ENCODE results near the gene DPH6.
"Not testable (repeated sequence)": the region's sequence is repeated elsewhere in the genome, so short reads cannot be mapped to it uniquely, and the experiment has no call there.

Gene DPH6

GRCh38 chr15:35545824-35546510, at the start of gene DPH6:
Gene DPH6 (minus strand): TSS chr15:35546165. CDS start chr15:35546141, 24 bp downstream.
- DNase-seq (ENCODE audit: low read depth in 2 of 2) = peak; percentile 71 to 81

DNA sequence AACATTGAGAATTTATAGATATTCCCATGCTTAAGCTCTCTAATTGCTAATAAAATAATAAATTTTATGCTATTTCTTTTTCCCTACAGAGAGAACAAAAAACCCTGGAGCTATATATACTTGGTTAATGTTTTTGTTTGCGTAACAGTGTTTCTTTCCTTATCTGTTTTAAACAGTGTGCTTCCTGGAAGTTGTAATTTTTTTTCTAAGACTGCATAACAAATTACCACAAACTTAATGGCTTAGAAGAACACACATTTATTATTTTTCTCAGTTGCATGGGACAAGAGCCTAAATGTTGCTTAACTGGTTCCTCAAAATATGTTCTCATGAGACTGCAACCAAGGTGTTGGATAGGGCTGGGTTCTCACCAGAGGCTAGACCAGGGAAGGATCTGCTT, 49.7 kb upstream of the DPH6 start:
- no peak for DNase-seq (ENCODE audit: low read depth in 2 of 2)

DNA sequence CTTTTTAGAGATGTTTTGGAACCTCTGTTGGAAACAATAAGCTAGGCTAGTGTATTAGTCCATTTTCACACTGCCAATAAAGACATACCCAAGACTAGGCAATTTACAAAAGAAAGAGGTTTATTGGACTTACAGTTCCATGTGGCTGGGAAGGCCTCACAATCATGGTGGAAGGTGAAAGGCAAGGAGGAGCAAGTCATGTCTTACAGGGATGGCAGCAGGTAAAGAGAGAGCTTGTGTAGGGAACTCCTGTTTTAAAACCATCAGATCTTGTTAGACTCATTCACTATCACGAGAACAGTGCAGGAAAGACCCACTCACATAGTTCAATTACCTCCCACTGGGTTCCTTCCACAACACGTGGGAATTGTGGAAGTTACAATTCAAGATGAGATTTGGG, 46.0 kb upstream of the DPH6 start:
- DNase-seq (ENCODE audit: low read depth in 2 of 2) = not testable (repeated sequence)

DNA sequence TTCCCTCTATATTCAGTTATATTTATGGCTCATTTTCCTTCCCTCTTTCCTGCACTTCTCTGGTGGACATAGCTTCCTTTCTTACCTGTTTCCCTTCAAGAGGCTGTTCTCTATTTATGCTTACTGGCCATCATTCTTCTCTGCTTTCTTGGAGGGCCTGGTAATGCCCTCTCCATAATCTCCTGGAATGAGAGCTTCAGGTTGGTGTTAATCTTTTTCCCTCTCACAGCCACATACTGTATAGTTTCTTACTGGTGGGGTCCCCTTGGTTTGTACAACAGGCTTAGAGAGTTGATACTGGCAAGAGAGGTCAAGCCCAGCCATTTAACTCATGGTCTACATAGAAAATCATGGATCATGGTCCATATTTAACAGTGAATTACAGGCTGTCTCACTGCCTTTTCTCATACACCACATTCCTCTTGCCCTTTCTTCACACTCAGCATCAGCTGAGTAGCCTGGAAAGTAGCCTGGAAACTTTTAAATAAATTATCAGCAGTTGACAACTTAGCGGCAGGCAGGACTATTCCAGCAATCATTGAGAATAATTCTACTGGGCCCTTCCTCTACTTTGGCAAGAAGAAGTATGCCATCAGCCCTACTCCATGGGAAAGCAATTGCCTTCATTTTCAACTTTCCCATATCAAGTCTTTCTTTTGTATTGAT, 38.0 kb upstream of the DPH6 start:
- DNase-seq (ENCODE audit: low read depth in 2 of 2) = no peak

- no peak for DNase-seq (ENCODE audit: low read depth in 2 of 2)
Observed at GRCh38 chr15:35580606-35581005, 34.6 kb upstream of the DPH6 start.

DNA sequence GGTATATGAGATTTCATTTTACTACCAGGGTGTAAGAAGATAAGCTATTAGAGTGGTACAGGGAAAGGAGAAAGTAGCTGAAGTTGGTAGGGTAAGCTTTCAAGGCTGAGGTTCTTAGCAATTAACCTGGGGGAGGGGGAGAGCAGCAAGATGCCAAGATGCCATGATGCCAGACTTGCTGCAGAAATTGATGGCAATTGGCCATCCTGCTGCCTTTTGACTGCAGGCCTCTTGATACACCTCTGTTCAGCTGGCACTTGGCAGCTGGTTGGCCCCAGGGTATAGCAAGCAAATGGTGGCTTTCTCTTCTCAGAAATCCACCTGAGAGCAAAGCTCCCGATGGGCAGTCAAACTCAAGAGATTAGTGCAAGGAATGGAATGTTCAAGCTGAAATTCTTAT, 21.4 kb upstream of the DPH6 start:
- DNase-seq (ENCODE audit: low read depth in 2 of 2) = no peak

- no peak for DNase-seq (ENCODE audit: low read depth in 2 of 2)
Observed at GRCh38 chr15:35566991-35567390, 21.0 kb upstream of the DPH6 start.

GRCh38 chr15:35565901-35566300, 19.9 kb upstream of the DPH6 start:
- no peak for DNase-seq (ENCODE audit: low read depth in 2 of 2)

GRCh38 chr15:35562641-35563040, 16.7 kb upstream of the DPH6 start:
- DNase-seq (ENCODE audit: low read depth in 2 of 2) = no peak

- no peak for DNase-seq (ENCODE audit: low read depth in 2 of 2)
Observed at GRCh38 chr15:35561308-35561707, 15.3 kb upstream of the DPH6 start.

GRCh38 chr15:35560870-35561269, 14.9 kb upstream of the DPH6 start:
- no peak for DNase-seq (ENCODE audit: low read depth in 2 of 2)

GRCh38 chr15:35560258-35560657, 14.3 kb upstream of the DPH6 start:
- no peak for DNase-seq (ENCODE audit: low read depth in 2 of 2)

- DNase-seq (ENCODE audit: low read depth in 2 of 2) = no peak
Observed at GRCh38 chr15:35559683-35560082, 13.7 kb upstream of the DPH6 start.

GRCh38 chr15:35557544-35557943, 11.6 kb upstream of the DPH6 start:
- DNase-seq (ENCODE audit: low read depth in 2 of 2) = no peak

DNA sequence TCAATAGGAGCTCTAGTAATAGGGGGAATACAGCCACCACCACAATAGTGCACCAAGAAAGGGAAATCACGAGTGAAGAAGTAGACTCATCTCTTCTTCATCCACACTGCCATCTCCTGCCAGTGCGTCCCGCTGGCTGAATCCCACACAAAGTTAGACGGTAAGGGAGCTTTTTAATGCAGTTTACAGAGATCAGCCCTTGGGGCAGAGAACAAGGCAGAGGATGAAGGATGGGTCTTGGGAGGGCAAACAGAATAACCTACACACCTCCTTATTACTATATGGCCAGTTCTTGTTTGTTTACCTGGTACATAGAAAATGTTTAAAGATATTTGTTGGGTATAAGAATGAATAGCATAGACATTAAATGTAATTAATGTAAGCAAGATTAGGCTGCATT, 11.0 kb upstream of the DPH6 start:
- DNase-seq (ENCODE audit: low read depth in 2 of 2) = no peak

DNA sequence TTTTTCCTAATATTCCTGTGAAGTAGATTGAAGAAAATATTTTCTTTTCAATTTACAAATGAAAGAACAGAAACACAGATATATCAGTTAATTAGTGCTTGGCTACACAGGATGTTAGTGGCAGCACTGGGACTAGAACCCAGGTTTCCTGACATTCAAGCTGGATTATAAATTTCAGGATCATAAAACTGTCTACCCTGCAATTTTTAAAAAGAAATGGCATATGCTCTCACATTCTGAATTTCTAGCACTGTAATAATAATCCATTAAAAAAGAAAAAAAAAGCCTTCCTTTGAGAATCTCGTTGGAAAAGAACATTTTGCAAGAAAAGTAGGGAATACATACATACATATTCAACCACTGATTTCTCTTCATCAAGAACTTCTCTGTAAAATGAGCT, 9.3 kb upstream of the DPH6 start:
- DNase-seq (ENCODE audit: low read depth in 2 of 2) = no peak

DNA sequence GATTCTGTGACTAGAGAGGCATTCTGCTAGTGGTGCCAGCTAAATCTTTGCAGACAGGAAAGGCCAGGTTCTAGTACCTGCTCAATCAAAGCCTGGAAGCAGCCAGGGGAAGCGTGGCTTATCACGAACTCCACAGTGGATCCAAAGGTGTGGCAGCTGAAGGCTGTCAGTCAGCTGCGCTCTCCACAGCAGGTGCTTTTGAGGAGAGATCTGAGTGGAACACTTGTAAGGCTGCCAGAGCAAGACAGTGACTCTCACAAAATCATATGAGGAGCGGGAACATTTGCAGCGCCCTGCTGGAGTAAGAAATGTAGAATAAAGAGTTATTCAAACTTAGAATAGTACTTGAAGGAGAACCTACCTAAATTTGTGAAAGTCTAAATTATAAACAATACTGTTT, 5.0 kb upstream of the DPH6 start:
- no peak for DNase-seq (ENCODE audit: low read depth in 2 of 2)

GRCh38 chr15:35549567-35549966, 3.6 kb upstream of the DPH6 start:
- DNase-seq (ENCODE audit: low read depth in 2 of 2) = no peak

GRCh38 chr15:35548435-35548834, 2.5 kb upstream of the DPH6 start:
- no peak for DNase-seq (ENCODE audit: low read depth in 2 of 2)

DNA sequence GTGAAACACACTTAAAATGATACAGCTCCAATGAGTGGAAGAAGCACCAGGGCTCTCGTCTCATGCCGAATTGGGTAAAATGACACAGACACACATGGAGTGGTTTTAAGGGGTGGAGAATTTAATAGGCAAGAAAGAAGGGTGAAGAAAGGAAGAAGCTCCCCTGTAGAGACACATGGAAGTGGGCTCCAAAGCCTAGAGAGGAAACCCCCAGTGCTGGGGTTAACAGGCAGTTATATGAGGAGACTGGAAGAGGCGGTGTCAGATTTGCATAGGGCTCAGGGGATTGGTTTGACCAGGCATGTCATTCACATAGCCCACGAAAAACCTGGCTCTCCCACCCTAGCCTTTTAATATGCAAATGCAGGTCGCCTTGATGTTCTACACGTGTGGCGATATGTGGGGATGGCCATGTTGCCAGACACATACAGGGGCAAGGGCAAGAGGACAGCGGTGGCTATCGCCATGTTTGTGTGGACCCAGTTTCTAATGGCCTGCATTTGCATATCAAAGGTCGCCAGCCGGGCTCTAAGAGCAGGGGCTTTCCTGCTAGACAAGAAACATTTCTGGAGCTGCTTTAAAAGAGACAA, 1.9 kb upstream of the DPH6 start:
- no peak for DNase-seq (ENCODE audit: low read depth in 2 of 2)

DNA sequence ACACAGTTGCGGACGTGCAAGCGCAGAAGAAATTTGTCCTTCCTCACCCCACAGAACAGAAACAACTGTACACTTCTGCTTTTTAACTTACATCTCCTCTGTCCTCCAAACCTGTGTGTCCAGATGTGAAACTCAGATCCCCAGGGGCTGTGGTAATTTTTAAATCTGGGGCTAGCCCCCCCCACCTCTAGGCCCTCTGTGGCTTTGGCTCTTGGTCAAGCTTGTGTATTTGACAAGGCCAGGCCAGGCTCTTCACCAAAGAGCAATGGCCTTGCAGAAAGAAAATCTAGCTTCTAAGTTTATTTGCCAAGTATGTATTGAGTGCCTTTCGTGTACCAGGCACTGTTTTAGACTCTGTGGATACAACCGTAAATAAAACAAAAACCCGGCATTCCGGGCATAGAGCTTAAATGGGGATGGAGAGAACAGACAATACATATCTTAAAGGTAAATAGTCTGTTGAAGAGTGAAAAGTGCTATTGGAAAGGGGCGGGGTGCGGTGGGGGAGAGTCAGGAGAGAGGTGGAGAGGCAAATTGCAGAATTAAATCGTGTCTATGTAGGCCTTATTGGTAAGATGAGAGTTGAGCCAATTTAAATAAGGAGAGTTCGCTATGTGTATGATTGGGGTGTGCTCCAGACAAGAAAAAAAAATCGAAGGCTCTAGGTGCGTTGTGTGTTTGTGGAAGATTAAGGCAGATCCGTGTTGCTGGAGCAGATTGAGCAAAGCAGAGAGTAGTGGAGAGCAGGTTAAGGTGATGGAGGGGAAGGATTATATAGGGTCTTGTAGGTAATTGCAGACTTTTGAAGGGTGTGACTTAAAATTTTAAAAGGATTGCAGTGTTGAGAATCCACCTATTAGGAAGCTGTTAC, 781 bp upstream of the DPH6 start:
- DNase-seq (ENCODE audit: low read depth in 2 of 2) = no peak

DNA sequence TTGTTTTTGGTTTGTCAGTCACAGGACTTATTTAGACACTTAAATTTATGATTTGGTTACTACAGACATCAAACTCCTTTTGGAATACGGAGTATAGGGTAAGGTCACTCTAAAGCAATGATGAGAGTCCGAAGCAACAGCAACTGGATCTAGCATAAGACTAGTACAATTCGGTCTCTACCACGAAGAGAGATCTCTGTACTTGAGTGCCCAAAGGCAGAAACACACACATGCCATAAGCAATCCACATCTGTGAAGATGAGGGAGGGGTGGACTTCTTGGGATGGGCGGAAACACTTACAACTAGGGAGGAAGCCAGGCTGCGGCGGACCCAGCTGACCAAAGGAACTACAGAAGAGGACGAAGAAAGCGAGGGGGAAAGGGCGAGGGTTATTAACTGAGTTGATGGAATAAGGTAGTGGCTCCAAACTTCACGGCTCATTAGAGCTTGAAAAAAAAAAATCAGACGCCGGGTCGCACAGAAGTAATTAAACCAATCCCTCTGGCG, 595 bp downstream of the DPH6 start:
- no peak for DNase-seq (ENCODE audit: low read depth in 2 of 2)

Data from activated CD8-positive, alpha-beta memory T cell treated with anti-CD3 and anti-CD28 coated beads for 4 hours (primary cell).